Measurements from ENCODE around the gene CYP11A1.
"Not testable (repeated sequence)": the region's sequence is repeated elsewhere in the genome, so short reads cannot be mapped to it uniquely, and the experiment has no call there.

CYP11A1 gene

DNA sequence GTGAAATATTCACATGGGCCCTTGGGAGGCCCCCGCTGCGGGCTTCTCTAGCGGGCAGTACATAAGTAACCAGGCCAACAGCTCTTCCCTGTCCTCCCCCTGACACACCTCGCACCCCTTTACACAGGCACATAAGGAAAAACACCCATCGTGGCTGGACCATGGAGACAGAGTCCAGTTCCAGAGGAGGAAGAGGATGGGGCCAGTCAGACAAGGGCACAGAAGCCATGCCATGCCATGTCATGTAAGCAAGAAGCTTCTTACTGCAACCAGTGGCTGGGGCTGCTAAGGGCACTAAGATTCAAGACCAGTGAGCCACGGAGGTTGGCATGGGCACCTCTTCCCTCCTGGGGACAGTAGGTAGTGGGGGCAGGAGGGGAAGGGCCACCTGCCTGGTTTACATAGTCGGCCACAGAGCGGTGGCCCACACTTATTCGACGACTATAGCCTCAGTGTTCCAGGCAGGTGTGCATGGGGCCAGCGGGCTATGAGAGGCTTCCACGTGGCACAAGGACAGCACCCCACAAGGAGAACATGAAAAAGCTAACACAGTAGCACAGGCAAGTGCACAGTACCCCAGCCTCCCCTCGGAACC lies 5.7 kb upstream of the CYP11A1 start:
- no peak for DNase-seq

GRCh38 chr15:74370471-74370870 lies 3.0 kb upstream of the CYP11A1 start:
- DNase-seq, result no peak

- no peak for DNase-seq
Measured at GRCh38 chr15:74369756-74370155, 2.3 kb upstream of the CYP11A1 start.

- DNase-seq, result no peak
Measured at GRCh38 chr15:74369084-74369745, 1.8 kb upstream of the CYP11A1 start.

DNA sequence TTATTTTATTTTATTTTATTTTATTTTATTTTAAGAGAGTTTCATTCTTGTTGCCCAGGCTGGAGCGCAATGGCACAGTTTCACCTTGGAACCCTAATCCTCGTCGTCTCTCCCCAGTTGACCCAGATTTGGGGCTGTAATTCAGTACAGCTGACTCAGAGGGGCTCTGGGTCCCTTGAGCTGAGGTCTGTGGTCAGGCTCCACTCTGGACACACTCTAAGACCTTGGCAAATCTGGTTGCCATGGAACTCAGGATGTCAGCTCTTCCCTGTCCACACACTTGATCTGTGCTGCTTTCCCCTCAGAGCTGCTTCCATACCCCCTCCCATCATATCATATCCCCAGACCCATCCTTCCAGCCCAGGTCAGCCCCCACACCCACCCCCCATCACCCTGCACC lies 675 bp upstream of the CYP11A1 start:
- no peak for DNase-seq

- DNase-seq, result peak in 1 of 2 experiments; percentile 41
Measured at GRCh38 chr15:74365598-74366445, 1.6 kb downstream of the CYP11A1 start.

DNA sequence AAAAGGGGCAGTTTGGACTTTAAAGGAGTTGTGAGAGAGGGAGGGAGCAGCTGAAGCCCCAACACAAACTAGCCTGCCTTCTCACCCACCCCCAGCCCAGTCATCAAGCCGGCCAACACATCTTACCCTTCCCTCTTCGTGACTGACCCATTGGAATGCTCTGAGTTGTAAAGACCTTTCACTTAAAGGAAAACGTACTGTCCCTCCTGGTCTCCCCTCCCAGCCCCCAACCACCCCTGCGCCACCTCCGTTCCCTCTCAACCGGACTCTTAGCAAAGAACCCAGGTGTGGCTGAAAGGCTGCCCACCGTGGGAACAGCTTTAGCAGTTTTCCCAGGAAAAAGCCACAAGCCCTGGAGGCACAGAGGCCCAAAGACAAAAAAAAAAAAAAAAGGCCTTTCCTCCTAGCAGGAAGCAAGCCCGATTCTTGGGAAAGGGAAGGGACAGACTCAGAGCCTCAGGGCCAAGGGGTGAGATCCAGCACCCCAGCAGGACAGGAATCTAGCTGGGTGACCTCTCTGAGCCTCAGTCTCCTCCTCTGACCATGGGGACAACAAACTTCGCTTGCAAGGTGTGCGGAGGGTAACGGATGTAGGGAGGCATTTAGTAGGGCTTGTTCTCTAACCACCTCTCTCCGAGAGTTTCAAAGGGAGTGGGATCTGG lies 2.4 kb downstream of the CYP11A1 start:
- no peak for DNase-seq

DNA sequence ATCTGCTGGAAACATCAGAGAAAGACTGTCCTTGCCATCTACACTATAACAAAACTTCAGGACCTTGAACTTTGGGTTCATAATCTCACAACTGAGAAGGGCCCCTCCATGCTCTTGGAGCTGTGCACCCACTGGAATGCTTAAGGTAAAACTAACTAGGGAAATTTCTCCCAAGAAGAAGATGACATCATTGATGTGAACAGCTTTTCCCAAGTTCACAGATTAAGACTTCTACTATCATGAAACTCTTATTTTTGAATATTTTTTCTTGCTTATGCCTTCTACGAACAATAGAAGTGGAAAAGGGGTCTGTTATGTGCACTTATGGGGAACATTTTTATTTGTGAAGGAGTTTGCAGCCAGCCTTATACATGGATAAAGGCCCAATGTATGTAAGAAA lies 5.0 kb downstream of the CYP11A1 start:
- no peak for DNase-seq

GRCh38 chr15:74360855-74361254 lies 6.6 kb downstream of the CYP11A1 start:
- DNase-seq, result not testable (repeated sequence)

DNA sequence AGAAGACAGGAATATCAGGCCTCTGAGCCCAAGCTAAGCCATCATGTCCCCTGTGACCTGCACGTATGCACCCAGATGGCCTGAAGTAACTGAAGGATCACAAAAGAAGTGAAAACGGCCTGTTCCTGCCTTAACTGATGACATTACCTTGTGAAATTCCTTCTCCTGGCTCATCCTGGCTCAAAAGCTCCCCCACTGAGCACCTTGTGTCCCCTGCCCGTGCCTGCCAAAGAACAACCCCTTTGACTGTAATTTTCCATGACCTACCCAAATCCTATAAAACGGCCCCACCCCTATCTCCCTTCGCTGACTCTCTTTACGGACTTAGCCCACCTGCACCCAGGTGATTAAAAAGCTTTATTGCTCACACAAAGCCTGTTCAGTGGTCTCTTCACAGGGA lies 8.1 kb downstream of the CYP11A1 start:
- DNase-seq, result not testable (repeated sequence)

DNA sequence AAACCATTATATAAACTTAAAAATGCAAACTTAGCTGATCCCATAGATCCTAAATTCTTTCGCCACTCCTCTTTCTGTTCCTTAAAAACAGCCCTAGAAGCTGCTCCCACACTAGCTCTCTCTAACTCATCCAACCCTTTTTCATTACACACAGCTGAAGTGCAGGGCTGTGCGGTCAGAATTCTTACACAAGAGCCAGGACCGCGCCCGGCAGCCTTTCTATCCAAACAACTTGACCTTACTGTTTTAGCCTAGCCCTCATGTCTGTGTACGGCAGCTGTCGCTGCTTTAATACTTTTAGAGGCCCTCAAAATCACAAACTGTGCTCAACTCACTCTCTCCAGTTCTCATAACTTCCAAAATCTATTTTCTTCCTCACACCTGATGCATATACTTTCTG lies 9.9 kb downstream of the CYP11A1 start:
- not testable (repeated sequence) for DNase-seq

DNA sequence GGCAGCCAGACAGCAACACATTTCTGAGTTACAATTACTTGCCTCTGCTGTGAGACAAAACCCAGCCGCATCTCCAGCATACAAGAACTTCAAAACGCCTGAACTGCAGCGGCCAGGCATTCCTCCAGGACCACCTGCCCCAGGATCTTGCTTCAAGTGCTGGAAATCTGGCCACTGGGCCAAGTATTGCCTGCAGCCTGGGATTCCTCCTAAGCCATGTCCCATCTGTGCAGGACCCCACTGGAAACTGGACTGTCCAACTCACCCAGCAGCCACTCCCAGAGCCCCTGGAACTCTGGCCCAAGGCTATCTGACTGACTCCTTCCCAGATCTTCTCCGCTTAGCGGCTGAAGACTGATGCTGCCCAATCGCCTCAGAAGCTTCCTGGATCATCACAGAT lies 11.4 kb downstream of the CYP11A1 start:
- not testable (repeated sequence) for DNase-seq

GRCh38 chr15:74353992-74354391 lies 13.5 kb downstream of the CYP11A1 start:
- not testable (repeated sequence) for DNase-seq

GRCh38 chr15:74352393-74352910 lies 15.0 kb downstream of the CYP11A1 start:
- no peak for DNase-seq

DNA sequence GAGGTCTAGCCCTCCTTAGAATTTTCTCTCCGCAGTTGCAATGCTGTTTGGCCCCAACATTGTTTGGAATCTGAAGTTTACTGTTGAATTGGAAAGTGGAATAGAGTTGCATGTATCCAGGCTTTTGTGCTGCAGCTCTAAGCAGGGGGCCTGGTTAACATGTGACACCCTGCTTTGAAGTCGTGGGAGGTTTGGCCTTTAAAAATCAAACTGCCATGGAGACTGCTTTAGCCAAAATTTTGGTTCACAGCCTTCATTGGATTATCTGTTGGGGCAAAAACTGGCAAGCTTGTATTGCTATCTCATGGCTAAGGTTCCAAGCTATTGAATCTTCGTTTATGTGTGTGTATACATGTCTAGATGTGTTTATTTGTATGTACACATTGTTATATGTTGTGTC lies 15.8 kb downstream of the CYP11A1 start:
- DNase-seq, result no peak

DNA sequence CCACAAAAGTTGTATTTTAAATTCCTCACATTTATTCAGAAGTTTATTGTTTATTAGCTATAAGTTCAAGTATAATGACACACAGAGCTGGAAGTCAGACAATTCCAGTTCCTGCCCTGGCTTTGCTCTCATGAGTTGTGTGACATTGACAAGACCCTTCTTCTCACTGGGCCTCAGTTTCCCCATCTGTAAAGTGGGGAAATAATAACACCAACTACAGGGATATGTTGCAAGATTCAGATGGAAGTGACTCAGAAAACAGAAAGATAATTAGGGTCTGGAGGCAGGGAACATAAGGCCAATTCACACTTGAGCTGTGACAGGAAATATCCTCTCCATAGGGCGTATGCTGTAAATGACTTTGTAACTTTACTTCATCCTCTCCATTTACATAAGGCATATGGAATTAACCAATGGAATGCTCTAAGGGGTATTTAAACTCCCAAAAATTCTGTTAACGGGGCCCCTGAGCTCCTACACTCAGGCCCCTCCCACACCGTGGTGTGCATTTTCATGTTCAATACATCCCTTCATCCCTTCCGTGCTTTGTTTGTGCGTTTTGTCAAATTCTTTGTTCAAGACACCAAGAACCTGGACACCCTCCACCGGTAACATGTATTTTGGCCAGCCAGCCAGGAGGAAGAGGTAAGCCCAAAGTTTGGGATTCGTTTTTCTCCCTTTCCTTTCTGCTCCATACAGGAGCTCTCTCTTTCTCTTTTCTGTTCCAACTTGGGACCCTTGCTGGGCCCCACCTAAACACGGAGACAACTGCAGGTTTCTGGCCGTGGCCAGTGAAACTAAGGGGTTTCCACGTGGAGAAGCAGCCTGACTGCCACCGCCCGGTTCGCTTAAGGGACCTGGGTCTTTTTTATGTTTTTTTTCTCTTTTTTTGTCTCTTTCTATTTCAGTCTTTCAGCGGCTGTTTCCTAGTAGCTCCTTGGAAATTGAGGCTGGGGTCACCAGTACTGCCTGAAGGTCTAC lies 16.9 kb downstream of the CYP11A1 start:
- DNase-seq, result no peak

GRCh38 chr15:74349241-74349778 lies 18.1 kb downstream of the CYP11A1 start:
- no peak for DNase-seq

GRCh38 chr15:74347757-74348250 lies 19.6 kb downstream of the CYP11A1 start:
- no peak for DNase-seq

DNA sequence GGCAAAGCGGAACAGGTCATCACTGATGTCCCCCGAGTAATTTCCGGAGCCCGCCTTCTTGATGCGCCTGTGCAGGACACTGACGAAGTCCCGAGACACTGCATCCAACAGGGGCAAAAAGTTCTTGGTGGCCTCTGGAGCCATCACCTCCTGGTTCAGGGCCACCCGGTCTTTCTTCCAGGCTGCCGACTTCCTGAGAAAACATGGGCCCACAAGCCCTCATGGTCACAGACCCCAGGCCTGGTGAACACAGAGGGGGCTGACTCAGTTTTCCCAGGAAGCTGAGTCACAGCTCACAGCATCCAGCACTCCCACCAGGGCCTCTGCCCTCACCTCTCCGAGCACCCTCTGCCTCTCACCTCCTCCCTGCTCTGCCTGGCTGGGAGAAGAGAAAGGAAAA lies 22.4 kb downstream of the CYP11A1 start:
- DNase-seq, result no peak

DNA sequence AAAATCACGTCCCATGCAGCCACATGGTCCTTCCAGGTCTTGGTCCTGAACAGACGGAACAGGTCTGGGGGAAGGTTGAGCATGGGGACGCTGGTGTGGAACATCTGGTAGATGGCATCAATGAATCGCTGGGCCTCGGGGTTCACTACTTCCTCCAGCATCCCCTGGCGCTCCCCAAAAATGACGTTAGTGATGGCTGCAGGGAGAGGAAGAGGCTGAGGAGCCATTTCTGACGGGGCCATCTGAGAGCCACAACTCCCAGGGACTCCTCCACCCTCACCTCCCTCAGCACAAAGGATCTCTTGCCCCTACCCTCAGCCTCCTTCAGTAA lies 23.7 kb downstream of the CYP11A1 start:
- DNase-seq, result no peak

DNA sequence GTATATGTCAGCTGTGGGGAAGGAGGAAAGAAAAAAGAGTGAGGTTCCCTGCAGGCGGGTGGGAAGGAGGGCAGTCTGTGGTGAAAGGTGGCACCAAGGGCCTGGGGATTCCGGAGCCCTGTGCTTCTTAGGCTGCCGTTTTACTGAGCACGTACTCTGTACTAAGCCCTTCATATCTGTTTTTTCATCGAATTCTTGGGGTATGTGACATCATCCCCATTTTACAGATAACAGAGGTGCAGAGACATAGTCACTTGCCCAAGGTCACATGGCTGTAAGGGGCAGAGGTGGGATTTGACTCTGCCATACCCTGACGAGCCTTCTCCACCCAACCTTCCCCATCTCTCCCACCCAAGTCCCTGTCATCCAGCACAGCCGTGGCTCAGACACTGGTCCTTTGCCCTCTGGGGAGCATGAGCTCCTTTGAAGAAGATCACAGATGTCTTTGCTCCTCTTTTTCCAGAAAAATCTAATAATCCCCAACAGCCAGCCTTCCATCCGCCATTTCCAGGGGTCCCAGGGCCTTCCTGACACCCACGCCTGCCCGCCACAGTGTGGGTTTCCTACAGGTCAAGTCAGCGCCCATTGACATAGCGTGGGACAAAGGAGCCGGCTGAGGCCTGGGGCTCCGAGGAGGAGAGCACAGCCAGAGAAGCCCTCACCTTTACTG lies 24.2 kb downstream of the CYP11A1 start:
- DNase-seq, result no peak
